HepG2 (cell line): ENCODE data around the gene SMPX. TPM values are rescaled to one million over a fixed set of nuclear protein-coding genes. Genes with fewer than 3 reads are reported as not detected.

Experiments used
- ATAC-seq: fragments of 200-7000 bp; cut with Tn5 transposase; 3 replicates; pipeline ENCODE4 v1.9.1; 2020; ENCODE audit warnings: mild to moderate bottlenecking, moderate library complexity
- BruUV-seq: library from RNA; stranded (reverse); fragments of 400-500 nt; replicated peaks from 2 replicates; lab custom pipeline; 2021; lab: Mats Ljungman, UMichigan
- CTCF ChIA-PET: fragments of 300-600 bp; formaldehyde crosslinking; extraction: SDS; loops from one replicate; lab custom pipeline; 2021; ENCODE audit warnings: low total read pairs, inconsistent platforms, low intra/inter-chr PET ratio; lab: Yijun Ruan, JAX
- POLR2A ChIA-PET: fragments of 350-600 bp; sonication (Branson Sonifier 250); formaldehyde crosslinking; loops from one replicate; lab custom pipeline; 2020; ENCODE audit warnings: antibody characterized with exemption, inconsistent platforms; lab: Yijun Ruan, JAX
- DNase-seq: peaks from one replicate; pipeline ENCODE4 v3.0.0-alpha.2; 2015; ENCODE audit warnings: low spot score
- FAIRE-seq: peaks from 3 replicates; lab custom pipeline; 2011; peaks lifted over from hg19 to GRCh38; lab: Jason Lieb, UNC
- H2AFZ ChIP-seq: one replicate; pipeline ENCODE4 v1.6.1; 2011; ENCODE audit warnings: low read length, inconsistent platforms
- H3K27ac ChIP-seq: fragments of 300-600 bp; 3 replicates; pipeline ENCODE4 v1.8.0; 2011; ENCODE audit warnings: mixed run types, mild to moderate bottlenecking, mixed read lengths, low read length, inconsistent platforms; ENCODE audit not compliant: insufficient read depth; ENCODE audit errors: extremely low read length
- H3K27me3 ChIP-seq, 2 experiments: fragments of 200-600 bp in 1 of 2; 2 replicates in 1 of 2; 3 replicates in 1 of 2; pipeline versions ENCODE4 v1.6.0 to v1.8.0; 2011; ENCODE audit warnings: low read length in 2 of 2, mild to moderate bottlenecking in 2 of 2, moderate library complexity in 2 of 2, inconsistent platforms in 1 of 2; ENCODE audit not compliant: insufficient read depth in 2 of 2, control insufficient read depth in 1 of 2
- H3K36me3 ChIP-seq, 2 experiments: fragments of 200-600 bp in 1 of 2; replicated peaks in 1 of 2; 2 replicates in 1 of 2; 3 replicates in 1 of 2; pipeline versions ENCODE4 v1.5.1 to v1.8.0; 2011; ENCODE audit warnings: low read length in 2 of 2, inconsistent platforms in 1 of 2; ENCODE audit not compliant: insufficient read depth in 2 of 2, control insufficient read depth in 1 of 2
- H3K4me1 ChIP-seq: 2 replicates; pipeline ENCODE4 v1.5.1; 2012; ENCODE audit warnings: low read length, inconsistent platforms; ENCODE audit not compliant: insufficient read depth
- H3K4me2 ChIP-seq: 2 replicates; pipeline ENCODE4 v1.6.0; 2011; ENCODE audit warnings: low read depth, low read length, inconsistent platforms
- H3K4me3 ChIP-seq, 3 experiments: fragments of 200-600 bp in 1 of 3; sonication (generic), shearing (Covaris generic) in 1 of 3; replicated peaks in 1 of 3; 2 replicates each; pipeline ENCODE4 v1.5.1; 2011 to 2016; ENCODE audit warnings: low read length in 3 of 3, inconsistent platforms in 2 of 3, low read depth in 2 of 3, mild to moderate bottlenecking in 2 of 3, control low read depth in 1 of 3, mixed read lengths in 1 of 3; ENCODE audit not compliant: insufficient read depth in 1 of 3
- H3K79me2 ChIP-seq: one replicate; pipeline ENCODE4 v1.6.1; 2011; ENCODE audit warnings: low read length, inconsistent platforms; ENCODE audit not compliant: insufficient read depth
- H3K9ac ChIP-seq: 2 replicates; pipeline ENCODE4 v1.6.0; 2011; ENCODE audit warnings: mild to moderate bottlenecking, low read depth, low read length, inconsistent platforms; ENCODE audit not compliant: insufficient read depth
- H3K9me3 ChIP-seq: 2 replicates; pipeline ENCODE4 v1.5.1; 2012; ENCODE audit warnings: mild to moderate bottlenecking, low read length
- H4K20me1 ChIP-seq: 2 replicates; pipeline ENCODE4 v1.6.0; 2011; ENCODE audit warnings: inconsistent platforms, mild to moderate bottlenecking, low read length, moderate library complexity; ENCODE audit not compliant: insufficient read depth
- MED13 ChIP-seq: sonication (generic); formaldehyde crosslinking; IDR thresholded peaks from 2 replicates; pipeline ENCODE4 v1.5.0; 2020; ENCODE audit warnings: missing genetic modification reagents
- MTF1 ChIP-seq: sonication (generic); formaldehyde crosslinking; IDR thresholded peaks from 2 replicates; pipeline ENCODE4 v1.5.0; 2020; ENCODE audit warnings: missing genetic modification reagents
- MXD4 ChIP-seq: IDR thresholded peaks from 2 replicates; pipeline ENCODE4 v1.6.1; 2016; ENCODE audit warnings: mild to moderate bottlenecking, missing biosample characterization, missing genetic modification reagents
- PHF21A ChIP-seq: sonication (generic); formaldehyde crosslinking; IDR thresholded peaks from 2 replicates; pipeline ENCODE4 v1.5.0; 2020; ENCODE audit warnings: mild to moderate bottlenecking, missing genetic modification reagents
- RFXAP ChIP-seq: sonication (generic); formaldehyde crosslinking; IDR thresholded peaks from 2 replicates; pipeline ENCODE4 v1.4.0; 2020; ENCODE audit warnings: missing genetic modification reagents, borderline replicate concordance
- SMAD9 ChIP-seq: sonication (generic); formaldehyde crosslinking; IDR thresholded peaks from 2 replicates; pipeline ENCODE4 v1.5.1; 2020; ENCODE audit warnings: mild to moderate bottlenecking, missing genetic modification reagents
- SSRP1 ChIP-seq: IDR thresholded peaks from 2 replicates; pipeline ENCODE4 v1.6.1; 2016; ENCODE audit warnings: control low read depth
- XRCC5 ChIP-seq: fragments of 200-400 bp; formaldehyde crosslinking; optimal IDR thresholded peaks from 2 replicates; pipeline ENCODE3; 2017; ENCODE audit warnings: mild to moderate bottlenecking, low read length
- ZNF180 ChIP-seq: sonication (generic); formaldehyde crosslinking; IDR thresholded peaks from 2 replicates; pipeline ENCODE4 v1.4.0; 2020; ENCODE audit warnings: low read depth, missing genetic modification reagents, borderline replicate concordance
- ZNF441 ChIP-seq: sonication (generic); formaldehyde crosslinking; IDR thresholded peaks from 2 replicates; pipeline ENCODE4 v1.7.0; 2021; ENCODE audit warnings: missing genetic modification reagents, borderline replicate concordance
- ZNF614 ChIP-seq: IDR thresholded peaks from 2 replicates; pipeline ENCODE4 v1.6.1; 2018; ENCODE audit warnings: missing biosample characterization, missing genetic modification reagents, inconsistent platforms, borderline replicate concordance
- WGBS: methylation state at CpG from one replicate; pipeline ENCODE4 v1.1.6; 2017; ENCODE audit warnings: low lambda C conversion rate; 5-methylcytosine and 5-hydroxymethylcytosine counted together
- in situ Hi-C: cut with HindIII; loops from 2 replicates; pipeline ENCODE4 v1.10.0; 2017; ENCODE audit warnings: low pct_unique_long_range_greater_than_20kb; ENCODE audit not compliant: extremely low pct_ligation_motif_present
- intact Hi-C: fragments of 100-400 bp; cut with micrococcal nuclease; formaldehyde crosslinking; loops from one replicate; pipeline ENCODE4 v1.10.0; 2022; ENCODE audit not compliant: unreplicated experiment
- polyA plus RNA-seq, 8 experiments: library from polyadenylated mRNA; depleted of rRNA in 3 of 8; stranded (reverse) in 7 of 8; unstranded in 1 of 8; fragments of >200 nt; fragmentation: Illumina TruSeq in 4 of 8; extraction: Trizol in 4 of 8; gene quantifications; 2 replicates each; pipeline versions ENCODE4 v1.2.1 to v1.2.3, GENCODE V29; 2011 to 2016; ENCODE audit warnings: low read depth in 4 of 8, missing spikeins in 1 of 8, mixed read lengths in 1 of 8; ENCODE audit not compliant: insufficient read depth in 1 of 8
- total RNA-seq, 5 experiments: library from RNA; depleted of rRNA; stranded (reverse); fragments of >200 nt; fragmentation: Illumina TruSeq; extraction: Trizol; gene quantifications; 2 replicates each; pipeline ENCODE4 v1.2.3, GENCODE V29; 2016; ENCODE audit warnings: low read depth in 1 of 5
- TF ChIP-seq, protein P1 (sequence below): sonication (generic); formaldehyde crosslinking; IDR thresholded peaks from 2 replicates; pipeline ENCODE4 v1.4.0; 2020; ENCODE audit warnings: mild to moderate bottlenecking, missing genetic modification reagents
- TF ChIP-seq, protein P2 (sequence below): IDR thresholded peaks from 2 replicates; pipeline ENCODE4 v1.6.1; 2016; ENCODE audit warnings: missing compliant biosample characterization, missing genetic modification reagents, borderline replicate concordance
- TF ChIP-seq, protein P3 (sequence below): sonication (generic); formaldehyde crosslinking; IDR thresholded peaks from 2 replicates; pipeline ENCODE4 v1.4.0; 2020; ENCODE audit warnings: missing genetic modification reagents

SMPX gene
- total and polyA plus RNA-seq, 2 of the 13 experiments (the other 11 are each of a cell fraction or from before 2014, with no cell fraction given), result 0.95 to 1.8 TPM

DNA sequence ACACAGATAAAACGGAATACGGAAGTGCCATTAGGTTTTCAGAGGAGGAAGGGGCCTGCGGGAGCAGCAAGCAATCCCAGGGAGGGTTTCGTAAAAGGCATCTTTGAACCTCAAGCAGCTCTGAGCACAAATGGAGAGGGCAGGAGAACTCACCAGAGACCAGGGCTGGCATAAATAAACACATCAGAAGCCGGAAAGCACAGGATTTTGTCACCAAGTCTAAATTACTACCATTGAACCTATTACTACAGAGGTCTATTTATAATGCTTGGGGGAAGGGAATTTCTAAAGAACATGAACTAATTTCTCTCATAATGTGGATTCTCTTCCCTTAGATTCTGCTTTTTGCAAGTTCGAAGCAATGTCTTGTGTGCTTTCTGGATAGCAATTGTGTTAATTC lies 41.9 kb upstream of the SMPX start:
- Histone ChIP-seq H3K27ac (no peak overlapping the region), H3K27me3 (no peaks in the 10 kb centered on the region), H3K4me2 (peak overlapping the region; percentile 18; the same call in 1 of the 2 replicates), H3K4me3 (no peak overlapping the region), H3K79me2 (no peaks in the 10 kb centered on the region), H3K4me1 (peaks cover 47% of the 10 kb centered on the region), H3K9ac (no peak overlapping the region), H4K20me1 (no peaks in the 10 kb centered on the region), H3K36me3 (no peaks in the 10 kb centered on the region), H3K9me3 (no peaks in the 10 kb centered on the region), H2AFZ (no peak overlapping the region)
- intact Hi-C loops (loop anchor here (5.0 kb wide), 1 partner anchor 33 kb away; no protein-coding TSS in a partner anchor), in situ Hi-C loops (no loop called here)
- ChIA-PET POLR2A (no interaction called here), CTCF (no interaction called here)
- WGBS, result 38% methylated on average over 5 of the region's 6 CpGs
- FAIRE-seq (peak; percentile 56), ATAC-seq (no peak), DNase-seq (no peak)
- BruUV-seq, result no TSS peak
- TF ChIP-seq SSRP1 (CRISPR knock-in tag) (no peak), MXD4 (CRISPR knock-in tag) (no peak), SMAD9 (CRISPR knock-in tag) (no peak), MTF1 (CRISPR knock-in tag) (no peak), PHF21A (CRISPR knock-in tag) (no peak), MED13 (CRISPR knock-in tag) (no peak), RFXAP (CRISPR knock-in tag) (no peak), XRCC5 (no peak), ZNF614 (CRISPR knock-in tag) (no peak), ZNF180 (CRISPR knock-in tag) (no peak), ZNF441 (no peak)
- TF ChIP-seq, protein P1, sequence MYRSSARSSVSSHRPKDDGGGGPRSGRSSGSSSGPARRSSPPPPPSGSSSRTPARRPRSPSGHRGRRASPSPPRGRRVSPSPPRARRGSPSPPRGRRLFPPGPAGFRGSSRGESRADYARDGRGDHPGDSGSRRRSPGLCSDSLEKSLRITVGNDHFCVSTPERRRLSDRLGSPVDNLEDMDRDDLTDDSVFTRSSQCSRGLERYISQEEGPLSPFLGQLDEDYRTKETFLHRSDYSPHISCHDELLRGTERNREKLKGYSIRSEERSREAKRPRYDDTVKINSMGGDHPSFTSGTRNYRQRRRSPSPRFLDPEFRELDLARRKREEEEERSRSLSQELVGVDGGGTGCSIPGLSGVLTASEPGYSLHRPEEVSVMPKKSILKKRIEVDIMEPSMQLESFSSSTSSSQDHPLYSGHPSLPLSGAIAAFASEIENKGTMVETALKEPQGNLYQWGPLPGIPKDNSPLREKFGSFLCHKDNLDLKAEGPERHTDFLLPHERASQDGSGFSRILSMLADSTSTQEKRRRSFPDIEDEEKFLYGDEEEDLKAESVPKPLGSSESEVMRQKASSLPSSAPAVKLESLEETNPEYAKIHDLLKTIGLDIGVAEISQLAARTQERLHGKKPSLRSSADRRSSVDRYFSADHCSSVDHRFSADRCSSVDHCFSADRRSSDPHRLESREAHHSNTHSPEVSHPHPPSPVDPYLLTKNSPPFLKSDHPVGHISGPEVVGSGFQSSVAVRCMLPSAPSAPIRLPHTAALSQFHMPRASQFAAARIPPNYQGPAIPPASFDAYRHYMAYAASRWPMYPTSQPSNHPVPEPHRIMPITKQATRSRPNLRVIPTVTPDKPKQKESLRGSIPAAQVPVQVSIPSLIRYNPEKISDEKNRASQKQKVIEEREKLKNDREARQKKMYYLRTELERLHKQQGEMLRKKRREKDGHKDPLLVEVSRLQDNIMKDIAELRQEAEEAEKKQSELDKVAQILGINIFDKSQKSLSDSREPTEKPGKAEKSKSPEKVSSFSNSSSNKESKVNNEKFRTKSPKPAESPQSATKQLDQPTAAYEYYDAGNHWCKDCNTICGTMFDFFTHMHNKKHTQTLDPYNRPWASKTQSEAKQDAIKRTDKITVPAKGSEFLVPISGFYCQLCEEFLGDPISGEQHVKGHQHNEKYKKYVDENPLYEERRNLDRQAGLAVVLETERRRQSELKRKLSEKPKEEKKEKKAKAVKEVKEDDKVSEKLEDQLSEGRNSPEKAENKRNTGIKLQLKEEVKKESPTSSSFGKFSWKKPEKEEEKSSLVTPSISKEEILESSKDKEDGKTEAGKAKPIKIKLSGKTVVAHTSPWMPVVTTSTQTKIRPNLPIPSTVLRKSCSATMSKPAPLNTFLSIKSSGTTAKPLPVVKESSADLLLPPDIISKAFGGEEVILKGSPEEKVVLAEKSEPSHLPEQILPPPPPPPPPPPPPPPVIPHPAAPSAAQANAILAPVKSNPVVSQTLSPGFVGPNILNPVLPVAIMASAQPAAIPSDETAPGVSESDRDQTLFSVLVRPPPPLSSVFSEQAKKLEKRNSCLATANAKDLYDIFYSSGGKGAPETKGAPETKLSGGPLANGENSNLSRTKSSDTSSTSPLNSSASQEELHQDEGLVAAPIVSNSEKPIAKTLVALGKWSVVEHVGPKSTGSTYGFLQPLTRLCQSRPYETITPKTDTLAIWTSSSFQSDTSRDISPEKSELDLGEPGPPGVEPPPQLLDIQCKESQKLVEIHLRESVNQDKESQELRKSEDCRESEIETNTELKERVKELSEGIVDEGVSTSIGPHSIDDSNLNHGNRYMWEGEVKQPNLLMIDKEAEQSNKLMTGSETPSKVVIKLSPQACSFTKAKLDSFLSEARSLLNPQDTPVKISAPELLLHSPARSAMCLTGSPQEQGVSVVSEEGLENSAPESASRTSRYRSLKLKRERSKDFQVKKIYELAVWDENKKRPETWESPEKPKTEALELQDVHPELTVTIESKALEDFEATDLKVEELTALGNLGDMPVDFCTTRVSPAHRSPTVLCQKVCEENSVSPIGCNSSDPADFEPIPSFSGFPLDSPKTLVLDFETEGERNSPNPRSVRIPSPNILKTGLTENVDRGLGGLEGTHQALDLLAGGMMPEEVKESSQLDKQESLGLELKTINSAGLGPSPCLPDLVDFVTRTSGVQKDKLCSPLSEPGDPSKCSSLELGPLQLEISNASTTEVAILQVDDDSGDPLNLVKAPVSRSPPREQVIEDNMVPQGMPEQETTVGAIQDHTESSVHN (CRISPR knock-in tag), result no peak
- TF ChIP-seq, protein P2, sequence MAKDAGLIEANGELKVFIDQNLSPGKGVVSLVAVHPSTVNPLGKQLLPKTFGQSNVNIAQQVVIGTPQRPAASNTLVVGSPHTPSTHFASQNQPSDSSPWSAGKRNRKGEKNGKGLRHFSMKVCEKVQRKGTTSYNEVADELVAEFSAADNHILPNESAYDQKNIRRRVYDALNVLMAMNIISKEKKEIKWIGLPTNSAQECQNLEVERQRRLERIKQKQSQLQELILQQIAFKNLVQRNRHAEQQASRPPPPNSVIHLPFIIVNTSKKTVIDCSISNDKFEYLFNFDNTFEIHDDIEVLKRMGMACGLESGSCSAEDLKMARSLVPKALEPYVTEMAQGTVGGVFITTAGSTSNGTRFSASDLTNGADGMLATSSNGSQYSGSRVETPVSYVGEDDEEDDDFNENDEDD (CRISPR knock-in tag), result no peak
- TF ChIP-seq, protein P3, sequence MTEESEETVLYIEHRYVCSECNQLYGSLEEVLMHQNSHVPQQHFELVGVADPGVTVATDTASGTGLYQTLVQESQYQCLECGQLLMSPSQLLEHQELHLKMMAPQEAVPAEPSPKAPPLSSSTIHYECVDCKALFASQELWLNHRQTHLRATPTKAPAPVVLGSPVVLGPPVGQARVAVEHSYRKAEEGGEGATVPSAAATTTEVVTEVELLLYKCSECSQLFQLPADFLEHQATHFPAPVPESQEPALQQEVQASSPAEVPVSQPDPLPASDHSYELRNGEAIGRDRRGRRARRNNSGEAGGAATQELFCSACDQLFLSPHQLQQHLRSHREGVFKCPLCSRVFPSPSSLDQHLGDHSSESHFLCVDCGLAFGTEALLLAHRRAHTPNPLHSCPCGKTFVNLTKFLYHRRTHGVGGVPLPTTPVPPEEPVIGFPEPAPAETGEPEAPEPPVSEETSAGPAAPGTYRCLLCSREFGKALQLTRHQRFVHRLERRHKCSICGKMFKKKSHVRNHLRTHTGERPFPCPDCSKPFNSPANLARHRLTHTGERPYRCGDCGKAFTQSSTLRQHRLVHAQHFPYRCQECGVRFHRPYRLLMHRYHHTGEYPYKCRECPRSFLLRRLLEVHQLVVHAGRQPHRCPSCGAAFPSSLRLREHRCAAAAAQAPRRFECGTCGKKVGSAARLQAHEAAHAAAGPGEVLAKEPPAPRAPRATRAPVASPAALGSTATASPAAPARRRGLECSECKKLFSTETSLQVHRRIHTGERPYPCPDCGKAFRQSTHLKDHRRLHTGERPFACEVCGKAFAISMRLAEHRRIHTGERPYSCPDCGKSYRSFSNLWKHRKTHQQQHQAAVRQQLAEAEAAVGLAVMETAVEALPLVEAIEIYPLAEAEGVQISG (CRISPR knock-in tag), result no peak
